PC-9 (cell line): ENCODE data around the gene ITPKA. TPM values are rescaled to one million over a fixed set of nuclear protein-coding genes. Genes with fewer than 3 reads are reported as not detected.

Source experiments
- total RNA-seq: library from RNA; stranded (reverse); gene quantifications from 2 replicates; pipeline ENCODE4 v1.2.3, GENCODE V29; 2021

ITPKA gene
- total RNA-seq, 1 experiment from 2014 or later, result 5.3 TPM

Other genes with a start within 250 kb of the ITPKA start
- 23.9 and 25.4 TPM in 2 replicates for gene OIP5, start 161.3 kb upstream of the ITPKA start, total RNA-seq
- 185 and 190 TPM in 2 replicates for gene NUSAP1, start 161.0 kb upstream of the ITPKA start, total RNA-seq
- 10.1 and 11.5 TPM in 2 replicates for gene NDUFAF1, start 91.4 kb upstream of the ITPKA start, total RNA-seq
- 35.0 and 55.7 TPM in 2 replicates for gene RTF1, start 76.8 kb upstream of the ITPKA start, total RNA-seq
- gene LTK, start 20.0 kb downstream of the ITPKA start, total RNA-seq, result 0.11 and 0.28 TPM in 2 replicates
- gene RPAP1, start 50.4 kb downstream of the ITPKA start, total RNA-seq, result 47.7 and 51.4 TPM in 2 replicates
- 30.3 and 30.8 TPM in 2 replicates for gene TYRO3, start 65.3 kb downstream of the ITPKA start, total RNA-seq
- 31.8 and 38.5 TPM in 2 replicates for gene MGA, start 166.5 kb downstream of the ITPKA start, total RNA-seq